HG02870 (cell line): Measurements from ENCODE around the gene HYDIN.

Experiments
- ATAC-seq: cut with Tn5 transposase; IDR thresholded peaks from one replicate; pipeline ENCODE4 v1.9.1; 2021; ENCODE audit warnings: mild to moderate bottlenecking, moderate library complexity; ENCODE audit not compliant: unreplicated experiment

The HYDIN gene

DNA sequence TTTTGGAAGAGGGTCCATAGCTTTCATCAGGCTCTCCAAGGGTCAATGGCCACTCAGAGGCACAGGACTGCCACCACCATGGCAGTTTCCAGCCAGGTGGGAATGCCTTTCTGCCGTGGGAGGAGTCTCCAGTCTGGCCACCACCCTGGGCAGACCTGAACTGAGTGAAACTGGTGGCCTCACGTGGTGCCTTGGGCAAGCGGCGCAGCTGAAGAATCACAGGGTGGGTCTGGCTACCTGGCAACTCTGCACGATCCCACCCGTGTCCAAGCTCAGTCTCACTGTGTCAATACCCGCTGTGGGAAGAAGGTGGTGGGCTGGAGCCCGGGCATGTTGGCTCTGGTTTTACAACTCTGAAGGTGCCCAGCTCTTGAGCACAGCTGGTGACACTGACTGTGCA, 461.4 kb downstream of the HYDIN start:
- no peak for ATAC-seq

GRCh38 chr16:70768203-70768580, 462.3 kb downstream of the HYDIN start:
- no peak for ATAC-seq

DNA sequence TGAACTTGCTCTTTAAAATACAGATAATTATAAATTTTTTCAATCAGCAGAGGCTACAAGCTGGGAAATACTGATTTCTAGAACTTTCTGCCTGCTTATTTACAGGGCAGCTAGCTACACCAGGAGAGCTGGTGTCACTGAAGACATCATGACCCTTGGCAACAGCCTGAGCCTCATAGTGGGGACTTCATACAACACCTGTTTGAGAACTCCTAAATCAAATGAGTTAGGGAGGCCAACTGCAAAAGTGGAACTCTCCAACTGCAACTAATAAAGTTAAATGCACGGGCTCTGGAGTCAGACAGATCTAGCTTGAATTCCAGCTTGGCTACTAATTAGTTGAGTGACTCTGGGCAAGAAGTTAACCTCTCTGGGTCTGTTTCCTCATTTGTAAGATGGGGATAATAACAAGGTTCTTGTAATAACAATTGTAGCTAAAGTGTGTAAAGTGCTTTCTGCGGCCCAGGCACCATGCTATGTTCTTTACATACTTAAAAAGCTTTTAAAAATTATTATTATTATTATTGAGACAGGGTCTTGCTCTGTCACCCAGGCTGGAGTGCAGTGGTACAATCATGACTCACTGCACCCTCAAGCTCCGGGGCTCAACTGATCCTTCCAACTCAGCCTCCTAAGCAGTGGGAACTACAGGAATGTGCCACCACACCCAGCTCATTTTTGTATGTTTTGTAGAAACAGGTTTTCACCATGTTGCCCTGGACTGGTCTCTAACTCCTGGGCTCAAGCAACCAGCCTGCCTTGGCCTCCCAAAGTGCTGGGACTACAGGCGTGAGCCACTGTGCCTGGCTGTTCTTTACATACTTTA, 462.9 kb downstream of the HYDIN start:
- ATAC-seq: no peak

DNA sequence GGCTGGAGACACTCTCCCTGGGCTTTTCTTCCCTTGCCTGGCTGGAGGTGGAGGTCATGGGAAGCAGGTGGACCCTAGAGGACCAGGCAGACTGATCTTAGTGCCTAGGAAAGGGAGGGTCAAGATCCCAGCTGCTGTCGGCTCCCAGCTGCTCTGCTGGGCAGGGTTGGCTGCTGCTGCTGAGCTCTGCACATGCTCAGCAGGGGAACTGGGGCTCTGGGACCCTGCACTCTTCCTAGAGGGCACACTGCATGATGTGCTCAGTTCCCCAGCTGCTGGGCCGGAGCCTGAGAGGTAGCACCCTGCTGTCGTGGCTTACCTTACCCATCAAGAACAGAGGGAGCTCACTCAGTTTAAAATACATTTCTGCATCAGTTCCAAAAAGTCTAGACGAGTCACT, 463.9 kb downstream of the HYDIN start:
- ATAC-seq: no peak

GRCh38 chr16:70766176-70766575, 464.3 kb downstream of the HYDIN start:
- ATAC-seq: no peak

DNA sequence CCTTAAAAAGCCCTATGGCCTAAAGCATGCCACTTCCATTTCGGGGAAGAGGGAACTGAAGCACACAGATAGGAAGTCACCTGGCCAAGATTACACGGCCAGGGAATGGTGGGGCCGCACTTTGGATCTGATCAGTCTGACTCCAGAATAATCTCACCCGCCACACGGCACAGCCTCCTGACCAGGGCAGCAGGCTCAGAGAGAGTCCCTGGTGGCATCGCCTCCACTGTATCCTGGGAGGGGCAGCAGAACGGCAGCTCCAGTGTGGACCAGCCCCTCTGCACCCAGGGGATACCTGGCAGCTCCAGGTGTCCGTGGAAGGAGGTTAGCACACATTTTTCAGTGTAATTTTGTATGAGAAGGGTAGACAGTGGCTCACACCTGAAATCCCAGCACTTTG, 465.0 kb downstream of the HYDIN start:
- ATAC-seq: no peak

- no peak for ATAC-seq
Measured at GRCh38 chr16:70764632-70765031, 465.9 kb downstream of the HYDIN start.

DNA sequence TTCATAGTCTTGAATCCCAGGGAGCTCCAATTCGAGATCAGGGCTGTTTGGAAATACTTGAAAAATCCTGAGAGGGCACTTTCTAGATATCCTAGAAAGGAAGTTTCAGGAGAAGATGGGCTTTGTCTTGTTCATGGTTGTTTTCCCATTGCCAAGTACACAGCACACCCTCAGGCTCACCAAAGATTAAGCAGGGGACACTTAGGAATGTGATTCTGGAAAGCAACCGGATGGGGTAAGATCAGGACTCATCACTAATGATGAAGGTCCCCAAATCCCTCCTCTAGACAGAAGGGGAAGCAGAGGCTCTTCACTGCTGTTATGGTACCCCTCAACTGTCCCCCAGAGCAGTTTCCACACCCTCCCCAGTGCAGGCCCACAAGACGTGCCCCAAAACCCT, 470.3 kb downstream of the HYDIN start:
- no peak for ATAC-seq

GRCh38 chr16:70759666-70760065, 470.9 kb downstream of the HYDIN start:
- ATAC-seq: no peak

- ATAC-seq: no peak
Measured at GRCh38 chr16:70758786-70759185, 471.7 kb downstream of the HYDIN start.
